ENCODE data around the gene TMEM250.
A peak's percentile ranks its signal among the peaks of the same experiment; 100 is the strongest.

TMEM250 gene

DNA sequence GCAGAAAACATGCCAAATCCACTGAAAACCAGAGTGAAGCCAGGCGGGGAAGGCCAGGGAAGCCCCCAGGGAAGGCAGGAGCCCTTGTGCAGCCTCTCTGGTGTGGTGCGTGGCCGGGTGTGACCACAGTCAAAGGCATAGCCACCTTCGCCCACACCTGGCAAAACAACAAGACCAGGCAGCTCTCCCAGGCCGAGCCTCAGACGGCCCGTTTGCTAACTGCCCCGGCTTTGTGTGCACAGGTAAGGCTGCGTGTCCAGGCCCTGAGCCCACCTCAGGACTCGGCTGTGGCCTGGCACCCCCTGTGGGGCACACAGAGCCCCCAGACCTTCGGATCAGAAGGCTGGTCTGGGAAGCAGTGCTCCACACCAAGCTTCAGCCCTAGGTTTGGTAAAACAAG is 6.1 kb downstream of the TMEM250 start:
- TF ChIP-seq, protein P1, sequence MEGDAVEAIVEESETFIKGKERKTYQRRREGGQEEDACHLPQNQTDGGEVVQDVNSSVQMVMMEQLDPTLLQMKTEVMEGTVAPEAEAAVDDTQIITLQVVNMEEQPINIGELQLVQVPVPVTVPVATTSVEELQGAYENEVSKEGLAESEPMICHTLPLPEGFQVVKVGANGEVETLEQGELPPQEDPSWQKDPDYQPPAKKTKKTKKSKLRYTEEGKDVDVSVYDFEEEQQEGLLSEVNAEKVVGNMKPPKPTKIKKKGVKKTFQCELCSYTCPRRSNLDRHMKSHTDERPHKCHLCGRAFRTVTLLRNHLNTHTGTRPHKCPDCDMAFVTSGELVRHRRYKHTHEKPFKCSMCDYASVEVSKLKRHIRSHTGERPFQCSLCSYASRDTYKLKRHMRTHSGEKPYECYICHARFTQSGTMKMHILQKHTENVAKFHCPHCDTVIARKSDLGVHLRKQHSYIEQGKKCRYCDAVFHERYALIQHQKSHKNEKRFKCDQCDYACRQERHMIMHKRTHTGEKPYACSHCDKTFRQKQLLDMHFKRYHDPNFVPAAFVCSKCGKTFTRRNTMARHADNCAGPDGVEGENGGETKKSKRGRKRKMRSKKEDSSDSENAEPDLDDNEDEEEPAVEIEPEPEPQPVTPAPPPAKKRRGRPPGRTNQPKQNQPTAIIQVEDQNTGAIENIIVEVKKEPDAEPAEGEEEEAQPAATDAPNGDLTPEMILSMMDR (IDR thresholded peaks at IDR 0.05; ENCODE audit: control insufficient read depth, insufficient read depth, low read depth, low read length, missing control alignments): no peak
- no peak for DNase-seq (ENCODE audit: low read depth)
- H3K4me3 ChIP-seq (ENCODE audit: control insufficient read depth, low read depth, low read length): no peak overlapping the region

DNA sequence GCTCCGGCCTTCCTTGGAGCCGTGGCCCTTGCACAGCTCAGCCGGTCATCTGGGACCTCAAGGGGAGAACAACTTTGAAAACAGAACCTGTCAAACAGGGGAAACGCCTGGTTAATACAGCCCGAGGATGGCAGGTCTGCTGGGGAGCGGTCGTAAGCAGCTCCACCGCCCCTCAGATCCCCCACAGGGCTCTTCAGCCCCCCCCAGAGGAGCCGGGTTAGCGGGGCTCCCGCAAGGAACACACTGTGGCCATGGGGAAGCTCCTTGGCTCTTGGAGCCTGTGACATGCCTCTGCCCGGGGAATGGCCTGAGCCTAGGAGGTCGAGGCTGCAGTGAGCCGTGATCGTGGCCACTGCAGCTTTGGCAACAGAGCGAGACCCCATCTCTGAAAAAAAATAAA is 6.8 kb downstream of the TMEM250 start:
- TF ChIP-seq, protein P1 (IDR thresholded peaks at IDR 0.05; ENCODE audit: control insufficient read depth, insufficient read depth, low read depth, low read length, missing control alignments): no peak
- no peak for DNase-seq (ENCODE audit: low read depth)
- H3K4me3 ChIP-seq (ENCODE audit: control insufficient read depth, low read depth, low read length): no peak overlapping the region

DNA sequence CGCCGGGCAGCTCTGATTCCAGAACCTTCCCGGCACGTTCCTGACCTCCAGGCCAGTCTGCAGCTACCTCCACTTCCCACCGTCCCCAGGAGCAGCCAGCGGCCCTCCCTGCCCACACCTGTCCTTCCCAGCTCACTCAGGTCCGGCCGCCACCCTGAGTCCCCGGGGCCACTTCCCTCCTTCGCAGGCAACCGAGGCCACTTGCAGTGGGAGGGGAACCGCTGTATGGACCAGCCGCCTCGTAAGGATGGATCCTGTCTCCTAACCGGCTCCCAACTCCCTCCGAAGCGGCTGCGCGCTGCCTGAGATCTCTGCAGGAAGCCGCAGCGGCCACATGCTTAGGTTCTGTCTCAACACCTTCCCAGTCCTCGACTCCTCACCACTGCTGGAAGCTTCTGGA is 7.5 kb downstream of the TMEM250 start:
- TF ChIP-seq, protein P1 (IDR thresholded peaks at IDR 0.05; ENCODE audit: control insufficient read depth, insufficient read depth, low read depth, low read length, missing control alignments): no peak
- no peak overlapping the region for H3K4me3 ChIP-seq (ENCODE audit: control insufficient read depth, low read depth, low read length)
- DNase-seq (ENCODE audit: low read depth): no peak

DNA sequence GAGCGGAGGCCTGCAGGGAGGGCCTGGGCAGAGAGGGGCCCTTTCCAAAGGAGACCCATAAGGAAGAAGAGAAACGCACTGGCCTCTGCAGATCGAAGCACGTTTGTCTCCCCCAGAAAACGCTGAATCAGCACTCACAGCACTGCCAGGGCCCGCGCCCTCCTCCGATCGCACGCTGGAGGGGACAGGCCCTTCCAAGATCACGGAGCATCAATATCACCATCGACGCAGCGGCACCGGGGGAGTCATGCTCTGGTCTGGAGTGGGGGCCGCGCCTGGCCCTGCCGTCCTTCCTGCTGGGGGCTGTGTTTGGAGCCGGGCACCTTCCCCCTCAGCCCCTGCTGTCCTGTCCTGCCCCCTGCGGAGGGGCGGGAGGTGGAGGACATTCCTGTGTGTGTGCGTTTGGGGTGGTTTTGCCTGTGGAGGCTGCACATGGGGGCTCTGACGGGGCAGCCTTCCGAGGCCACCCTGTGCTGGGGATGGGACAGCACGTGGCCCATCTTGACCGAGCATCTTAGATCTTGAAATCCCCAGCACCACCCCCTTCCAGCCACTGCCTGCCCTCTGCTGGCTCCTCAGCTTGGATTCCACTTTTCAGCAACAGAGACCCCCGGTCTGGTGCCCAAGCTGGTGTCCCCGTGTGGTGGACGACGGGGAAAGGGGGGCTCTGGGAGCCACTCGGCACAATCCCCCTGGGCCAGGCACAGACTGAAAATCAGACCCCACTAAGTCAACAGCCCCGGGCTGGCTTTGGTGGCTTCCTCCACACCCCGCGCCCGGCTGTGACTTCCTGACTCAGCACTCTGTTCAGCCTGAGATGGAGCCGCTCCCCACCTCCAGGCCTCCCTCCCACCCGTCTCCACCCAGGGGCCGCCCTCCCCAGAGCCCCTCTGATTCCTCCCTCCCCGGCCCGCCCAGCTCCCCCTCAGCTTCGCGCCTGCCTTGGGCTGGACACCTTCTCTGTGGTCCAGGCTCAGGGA is 8.3 kb downstream of the TMEM250 start:
- TF ChIP-seq, protein P1 (IDR thresholded peaks at IDR 0.05; ENCODE audit: control insufficient read depth, insufficient read depth, low read depth, low read length, missing control alignments): peak; percentile 23
- H3K4me3 ChIP-seq (ENCODE audit: control insufficient read depth, low read depth, low read length): peak overlapping the region; percentile 15
- DNase-seq (ENCODE audit: low read depth): no peak

DNA sequence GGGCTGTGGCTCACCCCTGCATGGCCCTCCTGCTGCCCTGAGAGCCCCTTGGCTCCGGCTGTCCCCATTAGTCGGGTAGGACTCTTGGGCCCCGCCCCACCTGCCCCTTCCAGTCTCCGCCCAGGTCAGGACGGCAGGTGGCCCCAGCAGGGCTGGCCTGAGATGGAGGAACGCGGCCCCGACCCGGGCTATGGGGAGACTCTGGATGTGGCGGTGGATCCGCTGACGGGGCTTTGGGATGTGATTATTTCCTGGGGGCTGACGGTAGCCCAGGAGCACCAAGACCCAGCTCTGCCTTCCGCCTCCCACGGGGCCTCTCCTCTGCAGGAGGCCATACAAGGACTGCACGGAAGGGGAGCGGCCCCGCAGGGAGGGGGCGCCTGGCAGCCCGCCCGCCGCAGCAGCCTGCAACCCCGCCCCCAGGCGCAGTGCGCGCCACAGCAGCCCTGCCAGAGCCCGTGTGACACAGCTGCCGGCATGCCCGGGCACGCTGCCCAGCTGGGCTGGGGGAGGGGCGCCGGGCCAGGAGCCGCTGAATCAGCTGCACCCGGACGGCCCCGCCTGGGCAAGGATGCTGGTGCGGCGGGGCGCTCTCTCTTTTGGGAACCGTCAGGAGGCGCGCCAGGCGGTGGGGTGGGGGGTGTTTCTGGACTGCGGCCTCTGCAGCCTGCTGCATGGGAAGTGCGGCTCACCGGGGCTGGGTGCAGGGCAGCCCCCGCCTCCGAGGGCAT is 9.2 kb downstream of the TMEM250 start:
- TF ChIP-seq, protein P1 (IDR thresholded peaks at IDR 0.05; ENCODE audit: control insufficient read depth, insufficient read depth, low read depth, low read length, missing control alignments): peak; percentile 2
- peak; percentile 51 for DNase-seq (ENCODE audit: low read depth)
- H3K4me3 ChIP-seq (ENCODE audit: control insufficient read depth, low read depth, low read length): peak overlapping the region; percentile 21

DNA sequence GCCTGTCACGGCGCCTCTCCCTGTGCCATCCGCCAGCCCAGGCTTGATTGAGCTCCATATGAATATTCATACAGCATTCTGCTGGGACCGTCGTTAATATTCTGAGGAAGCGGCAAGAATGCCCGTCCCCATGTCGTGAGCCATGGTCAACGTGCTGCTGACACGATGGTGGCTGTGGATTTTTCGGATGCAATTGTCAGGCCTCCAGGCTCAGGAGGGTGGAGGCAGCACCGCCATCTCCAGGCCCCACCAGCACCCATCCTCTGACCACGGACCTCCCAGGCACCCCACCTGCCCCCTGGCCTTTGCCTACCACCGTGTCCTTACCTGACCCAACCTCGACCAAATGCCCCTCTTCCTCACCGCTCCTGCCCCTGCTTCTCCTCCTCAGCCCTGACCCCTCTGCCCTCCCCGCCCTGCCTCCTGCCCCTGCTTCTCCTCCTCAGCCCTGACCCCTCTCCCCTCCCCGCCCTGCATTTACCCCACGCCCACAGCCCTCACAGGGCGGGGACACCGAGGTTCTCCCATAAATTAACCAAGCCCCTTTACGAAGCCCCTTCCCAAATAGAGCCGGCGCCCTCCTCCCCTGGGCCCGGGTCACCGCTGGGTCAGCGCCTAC is 9.9 kb downstream of the TMEM250 start:
- H3K4me3 ChIP-seq (ENCODE audit: control insufficient read depth, low read depth, low read length): no peak overlapping the region
- no peak for DNase-seq (ENCODE audit: low read depth)
- TF ChIP-seq, protein P1 (IDR thresholded peaks at IDR 0.05; ENCODE audit: control insufficient read depth, insufficient read depth, low read depth, low read length, missing control alignments): no peak

Measured in AG09309 (cell line).